Transverse colon (tissue), 4 donors: ENCODE measurements around the gene HK1. TPM values are rescaled to one million over a fixed set of nuclear protein-coding genes. Genes with fewer than 3 reads are reported as not detected.

Experiments
- DNase-seq: peaks from one replicate; pipeline ENCODE4 v3.0.0-alpha.2; 2019
- H3K27ac ChIP-seq, 4 donors: fragments of 200-600 bp; sonication (generic); 2 replicates each; pipeline ENCODE4 v1.5.1; 2016 to 2018; ENCODE audit warnings: inconsistent platforms in 4 of 4
- H3K27me3 ChIP-seq: fragments of 200-600 bp; sonication (generic); 2 replicates; pipeline ENCODE4 v1.5.1; 2017; ENCODE audit warnings: inconsistent platforms
- H3K36me3 ChIP-seq, 4 donors: fragments of 200-600 bp; sonication (generic); 2 replicates each; pipeline ENCODE4 v1.5.1; 2017 to 2019; ENCODE audit warnings: inconsistent platforms in 4 of 4
- H3K4me1 ChIP-seq, 4 donors: fragments of 200-600 bp; sonication (generic); 2 replicates each; pipeline ENCODE4 v1.5.1; 2017 to 2020; ENCODE audit warnings: inconsistent platforms in 4 of 4
- H3K4me3 ChIP-seq, 4 donors: fragments of 200-600 bp; sonication (generic); 1 replicate in 1 of 4; 2 replicates in 3 of 4; pipeline versions ENCODE4 v1.5.1 to v1.6.1; 2017 to 2019; ENCODE audit warnings: inconsistent platforms in 4 of 4
- H3K9me3 ChIP-seq, 2 donors: fragments of 200-600 bp; sonication (generic); 2 replicates each; pipeline ENCODE4 v1.5.1; 2017 to 2019; ENCODE audit warnings: inconsistent platforms in 2 of 2
- EP300 ChIP-seq: sonication (generic); formaldehyde crosslinking; IDR thresholded peaks from one replicate; pipeline ENCODE4 v1.6.1; 2017; ENCODE audit warnings: antibody characterized with exemption, low read depth
- POLR2A ChIP-seq: fragments of 450-650 bp; IDR thresholded peaks from one replicate; pipeline ENCODE4 v1.6.1; 2016; ENCODE audit warnings: antibody characterized with exemption, mild to moderate bottlenecking, moderate library complexity
- POLR2AphosphoS5 ChIP-seq, 3 donors: sonication (generic); formaldehyde crosslinking; IDR thresholded peaks; one replicate each; pipeline ENCODE4 v1.6.1; 2016; ENCODE audit warnings: antibody characterized with exemption in 3 of 3
- WGBS, 2 donors: methylation state at CpG; one replicate each; pipeline ENCODE4 v1.1.5; 2018; ENCODE audit warnings: low coverage in 1 of 2; 5-methylcytosine and 5-hydroxymethylcytosine counted together
- in situ Hi-C, 4 donors: fragments of 200-750 bp; cut with MboI; loops; one replicate each; pipeline versions ENCODE4 v1.15.0 to v1.15.1; 2017; ENCODE audit warnings: low sequenced_read_pairs in 3 of 4, low pct_ligation_motif_present in 1 of 4, low pct_unique_long_range_greater_than_20kb in 1 of 4
- intact Hi-C: fragments of 100-400 bp; cut with DNase I; formaldehyde crosslinking; loops from one replicate; pipeline ENCODE4 v1.15.1; 2023; ENCODE audit warnings: low total_unique reads
- total RNA-seq, 4 donors: library from RNA; depleted of rRNA; stranded (reverse); fragments of >200 nt; gene quantifications; one replicate each; pipeline ENCODE4 v1.1.0, GENCODE V29; 2016
- TF ChIP-seq, protein P1 (sequence below), 5 experiments: fragments of 200-600 bp in 3 of 5; fragments of 450-650 bp in 2 of 5; sonication (generic) in 3 of 5; IDR thresholded peaks; 1 replicate in 2 of 5; 2 replicates in 3 of 5; pipeline ENCODE4 v1.5.1; 2016 to 2017; ENCODE audit warnings: antibody characterized with exemption in 5 of 5, inconsistent platforms in 3 of 5, mild to moderate bottlenecking in 2 of 5, moderate library complexity in 1 of 5

Gene HK1
- total RNA-seq, 4 donors from 2014 or later = 27.3 to 69.9 (median 54.0) TPM

GRCh38 chr10:69232736-69233480, 45.4 kb upstream of the HK1 start:
- 52 to 61% methylated on average over 9 to 21 of the region's 22 CpGs for WGBS, 2 donors
- Histone ChIP-seq H3K4me1 (peaks cover 0 to 34% (median 20%) of the 10 kb centered on the region in 4 donors), H3K36me3 (no peaks in the 10 kb centered on the region), H3K27me3 (no peaks in the 10 kb centered on the region), H3K4me3 (peak overlapping the region in 1 of 4 donors; percentile 22), H3K9me3 (no peaks in the 10 kb centered on the region), H3K27ac (peak overlapping the region; percentile 4 to 73 (median 37))
- intact Hi-C loops (no loop called here), in situ Hi-C loops (loop anchor here (10.0 to 25.0 kb wide), 4 partner anchors 82 to 404 kb away; partner anchors contain the start of gene FAM241B (in 1 of the 4))
- TF ChIP-seq, protein P1, sequence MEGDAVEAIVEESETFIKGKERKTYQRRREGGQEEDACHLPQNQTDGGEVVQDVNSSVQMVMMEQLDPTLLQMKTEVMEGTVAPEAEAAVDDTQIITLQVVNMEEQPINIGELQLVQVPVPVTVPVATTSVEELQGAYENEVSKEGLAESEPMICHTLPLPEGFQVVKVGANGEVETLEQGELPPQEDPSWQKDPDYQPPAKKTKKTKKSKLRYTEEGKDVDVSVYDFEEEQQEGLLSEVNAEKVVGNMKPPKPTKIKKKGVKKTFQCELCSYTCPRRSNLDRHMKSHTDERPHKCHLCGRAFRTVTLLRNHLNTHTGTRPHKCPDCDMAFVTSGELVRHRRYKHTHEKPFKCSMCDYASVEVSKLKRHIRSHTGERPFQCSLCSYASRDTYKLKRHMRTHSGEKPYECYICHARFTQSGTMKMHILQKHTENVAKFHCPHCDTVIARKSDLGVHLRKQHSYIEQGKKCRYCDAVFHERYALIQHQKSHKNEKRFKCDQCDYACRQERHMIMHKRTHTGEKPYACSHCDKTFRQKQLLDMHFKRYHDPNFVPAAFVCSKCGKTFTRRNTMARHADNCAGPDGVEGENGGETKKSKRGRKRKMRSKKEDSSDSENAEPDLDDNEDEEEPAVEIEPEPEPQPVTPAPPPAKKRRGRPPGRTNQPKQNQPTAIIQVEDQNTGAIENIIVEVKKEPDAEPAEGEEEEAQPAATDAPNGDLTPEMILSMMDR (IDR thresholded peaks at IDR 0.05) = no peak
- TF ChIP-seq POLR2A (no peak), POLR2AphosphoS5 (IDR thresholded peaks at IDR 0.05) (no peak), EP300 (no peak)
- peak; percentile 70 for DNase-seq

DNA sequence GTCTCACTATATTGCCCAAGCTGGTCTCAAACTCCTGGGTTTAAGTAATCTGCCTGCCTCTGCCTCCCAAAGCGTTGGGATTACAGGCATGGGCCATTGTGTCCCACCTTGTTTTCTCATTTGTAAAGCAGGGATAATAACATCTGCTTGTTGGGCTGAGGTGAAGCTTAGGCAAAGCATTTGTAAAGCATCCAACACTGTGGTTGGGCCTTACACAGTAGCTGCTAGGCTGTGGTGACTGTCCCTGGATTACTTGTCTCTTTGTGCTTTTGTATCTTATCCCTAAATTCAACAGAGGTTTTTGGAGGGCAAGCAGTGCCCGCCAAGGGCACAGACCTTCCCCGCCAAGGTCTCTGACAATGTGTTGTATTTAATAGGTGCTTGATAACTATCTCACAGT, 43.8 kb upstream of the HK1 start:
- TF ChIP-seq, protein P1 (IDR thresholded peaks at IDR 0.05) = no peak
- no peak for TF ChIP-seq EP300
- TF ChIP-seq POLR2AphosphoS5 (IDR thresholded peaks at IDR 0.05) = no peak
- TF ChIP-seq POLR2A = no peak
- no peaks in the 10 kb centered on the region for H3K27me3 ChIP-seq
- no peak overlapping the region for H3K27ac ChIP-seq
- WGBS, 2 donors = 96 to 100% methylated on average over 2 to 3 of the region's 3 CpGs
- no peaks in the 10 kb centered on the region for H3K9me3 ChIP-seq
- H3K36me3 ChIP-seq = no peaks in the 10 kb centered on the region
- in situ Hi-C loops = loop anchor here (10.0 to 25.0 kb wide), 4 partner anchors 80 to 403 kb away; partner anchors contain the start of gene FAM241B (in 1 of the 4)
- intact Hi-C loops = no loop called here
- H3K4me1 ChIP-seq = peaks cover 0 to 33% (median 13%) of the 10 kb centered on the region in 4 donors
- DNase-seq = no peak
- H3K4me3 ChIP-seq = no peak overlapping the region

GRCh38 chr10:69237528-69238159, 40.7 kb upstream of the HK1 start:
- Histone ChIP-seq H3K4me1 (peaks cover 0 to 20% (median 6%) of the 10 kb centered on the region in 4 donors), H3K4me3 (no peak overlapping the region), H3K9me3 (no peaks in the 10 kb centered on the region), H3K27ac (no peak overlapping the region), H3K27me3 (no peaks in the 10 kb centered on the region), H3K36me3 (no peaks in the 10 kb centered on the region)
- 28 to 53% methylated on average over 6 to 17 of the region's 17 CpGs for WGBS, 2 donors
- no peak for TF ChIP-seq EP300
- no peak for TF ChIP-seq POLR2A
- peak in 1 of 3 donors; percentile 16 for TF ChIP-seq POLR2AphosphoS5 (IDR thresholded peaks at IDR 0.05)
- TF ChIP-seq, protein P1 (IDR thresholded peaks at IDR 0.05) = peak; percentile 86 to 99 (median 90)
- intact Hi-C loops (loop anchor here (2.0 kb wide), 1 partner anchor 155 kb away; no protein-coding TSS in a partner anchor), in situ Hi-C loops (loop anchor here (5.0 to 25.0 kb wide), 6 partner anchors 77 to 400 kb away; partner anchors contain the start of gene FAM241B (in 1 of the 4))
- DNase-seq = peak; percentile 92

DNA sequence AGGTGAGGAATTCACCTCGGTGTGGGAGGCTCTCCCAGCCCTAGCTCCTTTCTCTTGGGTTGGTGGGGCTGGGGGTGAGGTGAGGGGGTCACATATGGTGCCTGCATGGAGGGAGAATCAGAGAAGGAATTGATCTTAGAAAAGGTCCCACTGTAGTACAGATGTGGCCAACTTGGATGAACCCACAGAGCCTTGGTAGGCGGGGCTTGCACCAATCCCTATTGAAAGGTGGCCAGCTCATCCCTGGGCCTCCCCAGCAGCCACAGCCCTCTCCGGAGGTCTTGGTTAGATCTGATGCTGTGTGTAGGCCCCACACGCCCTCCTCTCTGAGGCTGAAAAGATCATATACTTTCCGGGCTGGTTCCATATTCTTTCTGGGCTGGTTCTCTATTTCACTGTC, 39.2 kb upstream of the HK1 start:
- H3K27me3 ChIP-seq = no peaks in the 10 kb centered on the region
- no peaks in the 10 kb centered on the region for H3K36me3 ChIP-seq
- 78 to 92% methylated on average over 3 to 5 of the region's 5 CpGs for WGBS, 2 donors
- H3K4me3 ChIP-seq = no peak overlapping the region
- intact Hi-C loops (loop anchor here (2.0 kb wide), 1 partner anchor 154 kb away; no protein-coding TSS in a partner anchor), in situ Hi-C loops (loop anchor here (5.0 to 25.0 kb wide), 6 partner anchors 76 to 398 kb away; partner anchors contain the start of gene FAM241B (in 1 of the 4))
- peaks cover 0 to 12% (median 0%) of the 10 kb centered on the region in 4 donors for H3K4me1 ChIP-seq
- no peaks in the 10 kb centered on the region for H3K9me3 ChIP-seq
- H3K27ac ChIP-seq = no peak overlapping the region
- TF ChIP-seq, protein P1 (IDR thresholded peaks at IDR 0.05) = no peak
- TF ChIP-seq EP300 (no peak), POLR2A (no peak), POLR2AphosphoS5 (IDR thresholded peaks at IDR 0.05) (no peak)
- DNase-seq = no peak
